GM12801 (cell line): ENCODE data around the gene FAAH.

Experiments
- CTCF ChIP-seq: IDR thresholded peaks from one replicate; pipeline ENCODE4 v1.5.1; 2011; ENCODE audit warnings: control low read depth; ENCODE audit not compliant: insufficient read length; ENCODE audit errors: extremely low read depth

The FAAH gene

GRCh38 chr1:46457178-46457577, 63.1 kb downstream of the FAAH start:
- no peak for TF ChIP-seq CTCF

- no peak for TF ChIP-seq CTCF
Observed at GRCh38 chr1:46458190-46458589, 64.1 kb downstream of the FAAH start.

- no peak for TF ChIP-seq CTCF
Observed at GRCh38 chr1:46458846-46459245, 64.7 kb downstream of the FAAH start.

- TF ChIP-seq CTCF: no peak
Observed at GRCh38 chr1:46459315-46459714, 65.2 kb downstream of the FAAH start.

GRCh38 chr1:46461017-46461808, 67.1 kb downstream of the FAAH start:
- no peak for TF ChIP-seq CTCF

GRCh38 chr1:46461809-46462448, 67.8 kb downstream of the FAAH start:
- TF ChIP-seq CTCF: no peak
